Body of pancreas (tissue), 4 donors: Measurements from ENCODE around the gene ICOSLG.
"Not testable (repeated sequence)": the region's sequence is repeated elsewhere in the genome, so short reads cannot be mapped to it uniquely, and the experiment has no call there.

Experiments
- CTCF ChIP-seq, 7 experiments: fragments of 450-650 bp in 4 of 7; fragments of 200-600 bp in 3 of 7; sonication (generic) in 3 of 7; IDR thresholded peaks; one replicate each; pipeline ENCODE4 v1.5.1; 2016 to 2019; ENCODE audit warnings: antibody characterized with exemption in 7 of 7
- POLR2A ChIP-seq, 3 donors: fragments of 450-650 bp; IDR thresholded peaks; one replicate each; pipeline ENCODE4 v1.6.1; 2016; ENCODE audit warnings: antibody characterized with exemption in 3 of 3, mild to moderate bottlenecking in 2 of 3

DNA sequence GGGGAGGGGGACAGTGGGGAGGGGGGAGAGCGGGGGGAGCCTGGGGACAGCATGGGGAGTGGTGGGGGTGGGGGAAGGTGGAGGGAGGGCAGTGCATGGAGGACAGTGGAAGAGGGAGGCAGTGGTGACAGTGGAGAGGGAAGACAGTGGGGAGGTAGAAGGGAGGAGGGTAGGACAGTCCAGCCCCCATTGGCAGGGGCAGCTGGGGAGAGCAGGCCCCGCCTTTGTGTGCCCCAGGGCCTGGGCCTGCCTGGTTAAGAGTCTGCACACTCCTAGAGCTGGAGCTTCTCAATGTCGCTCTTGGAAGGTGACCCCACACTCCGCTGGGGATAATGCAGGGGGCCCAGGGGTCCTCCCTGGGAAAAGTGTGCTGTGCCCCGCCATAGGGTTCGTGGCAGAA is 15.1 kb downstream of the ICOSLG start:
- TF ChIP-seq CTCF, POLR2A (IDR thresholded peaks at IDR 0.05): not testable (repeated sequence)
